Liver (tissue), 3 donors: ENCODE data around the gene AKAP13.

Source experiments
- HNF4G ChIP-seq: IDR thresholded peaks from 2 replicates; pipeline ENCODE4 v1.6.1; 2016; ENCODE audit warnings: antibody characterized with exemption
- TAF1 ChIP-seq: conservative IDR thresholded peaks from 2 replicates; pipeline ENCODE4 v1.6.1; 2016; ENCODE audit warnings: antibody characterized with exemption, mild to moderate bottlenecking
- TF ChIP-seq, protein P1 (sequence below): fragments of 150-350 bp; IDR thresholded peaks from 2 replicates; pipeline ENCODE4 v1.5.1; 2017; ENCODE audit warnings: improper control_type of control experiment, low read depth, low read length; ENCODE audit not compliant: missing input control
- donor health status: healthy.
- donor health status: healthy.

DNA sequence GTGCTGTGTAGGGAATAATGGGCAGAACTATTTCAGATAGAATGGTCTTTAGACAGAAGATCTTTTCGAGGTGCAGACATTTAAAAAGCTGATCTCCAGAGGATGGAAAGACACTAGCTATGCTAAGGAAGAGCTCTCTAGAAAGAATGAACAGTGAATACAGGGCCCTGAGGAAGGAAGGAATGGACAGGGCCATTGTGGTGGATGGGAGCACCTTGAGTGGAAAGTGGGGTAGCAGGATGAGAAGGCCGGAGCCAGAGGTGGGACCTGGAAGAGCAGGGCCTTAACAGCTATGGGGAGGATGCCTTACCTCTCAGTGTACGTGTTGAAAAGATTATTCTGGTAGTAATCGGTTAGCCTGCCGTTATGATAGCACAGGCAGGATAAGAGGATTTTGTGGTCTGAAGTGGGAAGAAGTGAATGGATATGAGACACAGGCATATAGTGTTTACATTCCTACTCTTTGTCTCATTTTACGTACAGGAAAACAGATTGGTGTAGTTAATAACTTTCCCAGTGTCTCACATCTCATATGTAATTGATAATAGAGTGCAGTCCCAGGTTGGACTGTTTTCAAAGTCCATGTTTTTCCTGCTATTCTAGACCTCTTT is 241.9 kb downstream of the AKAP13 start:
- TF ChIP-seq TAF1 (no peak), HNF4G (no peak)
- TF ChIP-seq, protein P1, sequence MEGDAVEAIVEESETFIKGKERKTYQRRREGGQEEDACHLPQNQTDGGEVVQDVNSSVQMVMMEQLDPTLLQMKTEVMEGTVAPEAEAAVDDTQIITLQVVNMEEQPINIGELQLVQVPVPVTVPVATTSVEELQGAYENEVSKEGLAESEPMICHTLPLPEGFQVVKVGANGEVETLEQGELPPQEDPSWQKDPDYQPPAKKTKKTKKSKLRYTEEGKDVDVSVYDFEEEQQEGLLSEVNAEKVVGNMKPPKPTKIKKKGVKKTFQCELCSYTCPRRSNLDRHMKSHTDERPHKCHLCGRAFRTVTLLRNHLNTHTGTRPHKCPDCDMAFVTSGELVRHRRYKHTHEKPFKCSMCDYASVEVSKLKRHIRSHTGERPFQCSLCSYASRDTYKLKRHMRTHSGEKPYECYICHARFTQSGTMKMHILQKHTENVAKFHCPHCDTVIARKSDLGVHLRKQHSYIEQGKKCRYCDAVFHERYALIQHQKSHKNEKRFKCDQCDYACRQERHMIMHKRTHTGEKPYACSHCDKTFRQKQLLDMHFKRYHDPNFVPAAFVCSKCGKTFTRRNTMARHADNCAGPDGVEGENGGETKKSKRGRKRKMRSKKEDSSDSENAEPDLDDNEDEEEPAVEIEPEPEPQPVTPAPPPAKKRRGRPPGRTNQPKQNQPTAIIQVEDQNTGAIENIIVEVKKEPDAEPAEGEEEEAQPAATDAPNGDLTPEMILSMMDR: no peak
